GM23338 (cell line): ENCODE data around the gene PRRG3.

Experiments used
- CREB1 ChIP-seq: fragments of 250-450 bp; sonication (Bioruptor Pico); IDR thresholded peaks from 2 replicates; pipeline ENCODE4 v1.5.0; 2020; ENCODE audit warnings: low read depth, mild to moderate bottlenecking, moderate library complexity
- CTCF ChIP-seq, 2 experiments: fragments of 200-600 bp in 1 of 2; sonication (generic) in 1 of 2; conservative IDR thresholded peaks; 2 replicates each; pipeline versions ENCODE4 v1.5.1 to v1.6.1; 2016 to 2017; ENCODE audit warnings: antibody characterized with exemption in 2 of 2, low read depth in 2 of 2, mild to moderate bottlenecking in 2 of 2, moderate library complexity in 1 of 2
- ETS1 ChIP-seq: IDR thresholded peaks from 2 replicates; pipeline ENCODE4 v1.6.1; 2016; ENCODE audit warnings: antibody characterized with exemption
- EZH2 ChIP-seq: fragments of 200-600 bp; sonication (generic); IDR thresholded peaks from one replicate; pipeline ENCODE4 v1.8.0; 2017; ENCODE audit warnings: antibody characterized with exemption, mild to moderate bottlenecking, low read depth; ENCODE audit not compliant: unreplicated experiment
- EZH2phosphoT487 ChIP-seq: fragments of 200-600 bp; sonication (generic); IDR thresholded peaks from one replicate; pipeline ENCODE4 v1.8.1; 2018; ENCODE audit warnings: antibody characterized with exemption; ENCODE audit not compliant: unreplicated experiment
- JUNB ChIP-seq: IDR thresholded peaks from one replicate; pipeline ENCODE4 v1.6.1; 2016; ENCODE audit warnings: antibody characterized with exemption; ENCODE audit not compliant: unreplicated experiment
- NANOG ChIP-seq: IDR thresholded peaks from 2 replicates; pipeline ENCODE4 v1.6.1; 2016; ENCODE audit warnings: antibody characterized with exemption, borderline replicate concordance
- POLR2AphosphoS5 ChIP-seq: IDR thresholded peaks from 2 replicates; pipeline ENCODE4 v1.6.1; 2016; ENCODE audit warnings: antibody characterized with exemption, low read depth
- REST ChIP-seq: IDR thresholded peaks from one replicate; pipeline ENCODE4 v1.6.1; 2018; ENCODE audit warnings: antibody characterized with exemption; ENCODE audit not compliant: unreplicated experiment
- STAT1 ChIP-seq: IDR thresholded peaks from one replicate; pipeline ENCODE4 v1.6.1; 2016; ENCODE audit warnings: antibody characterized with exemption; ENCODE audit not compliant: unreplicated experiment
- ZNF114 ChIP-seq: fragments of 250-450 bp; sonication (Bioruptor Pico); IDR thresholded peaks from 2 replicates; pipeline ENCODE4 v1.5.0; 2020; ENCODE audit warnings: mild to moderate bottlenecking, moderate library complexity

- TF ChIP-seq CTCF (conservative IDR thresholded peaks at IDR 0.05; ENCODE audit: low read depth in 2 of 2) (no peak), EZH2 (no peak), EZH2phosphoT487 (no peak), POLR2AphosphoS5 (no peak), JUNB (no peak), NANOG (no peak), REST (no peak), CREB1 (CRISPR knock-in tag) (no peak), ETS1 (no peak), ZNF114 (CRISPR knock-in tag) (no peak), STAT1 (no peak)
Observed at GRCh38 chrX:151754641-151755215, 59.5 kb downstream of the PRRG3 start.
